Measurements from ENCODE around the gene CELSR1.

GRCh38 chr22:46399251-46400024 is 138.0 kb downstream of the CELSR1 start:
- TF ChIP-seq CTCF (IDR thresholded peaks at IDR 0.05): no peak
- TF ChIP-seq EP300 (IDR thresholded peaks at IDR 0.05): no peak
- no peak for TF ChIP-seq POLR2A (IDR thresholded peaks at IDR 0.05)

All from ovary (tissue), 3 donors.